ES-I3 (cell line): Measurements from ENCODE around the gene UBE2U.

ENCODE experiments used
- H3K36me3 ChIP-seq: 2 replicates; pipeline ENCODE4 v1.6.1; 2013; ENCODE audit warnings: mild to moderate bottlenecking, low read length, control low read depth, moderate library complexity; ENCODE audit not compliant: insufficient read depth
- H3K4me1 ChIP-seq: 2 replicates; pipeline ENCODE4 v1.6.1; 2013; ENCODE audit warnings: mild to moderate bottlenecking, control low read depth, low read length; ENCODE audit not compliant: insufficient read depth
- H3K9ac ChIP-seq: 2 replicates; pipeline ENCODE4 v1.6.1; 2013; ENCODE audit warnings: low read depth, mild to moderate bottlenecking, low read length, moderate library complexity
- H3K9me3 ChIP-seq: 2 replicates; pipeline ENCODE4 v1.6.1; 2013; ENCODE audit warnings: mild to moderate bottlenecking, low read length, moderate library complexity; ENCODE audit not compliant: control insufficient read depth, insufficient read depth

Gene UBE2U

DNA sequence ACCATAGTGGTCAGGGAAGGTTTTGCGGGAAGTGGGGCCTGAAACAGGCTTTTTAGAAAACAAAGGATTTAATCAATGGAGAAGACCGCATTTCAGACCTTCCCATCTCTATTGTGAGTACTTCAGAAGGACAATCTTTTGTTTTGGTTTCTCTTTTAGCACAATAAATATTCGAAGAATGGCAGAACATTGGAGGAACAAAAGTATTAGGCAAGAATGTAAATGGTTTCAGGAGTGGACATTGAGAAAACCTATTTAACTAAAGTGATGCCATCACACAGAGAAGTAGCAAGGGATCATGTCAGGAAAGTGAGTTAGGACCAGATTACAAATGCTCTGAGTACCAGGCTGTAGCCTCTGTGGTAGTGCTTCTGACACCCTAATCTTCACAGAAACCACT, 26.8 kb upstream of the UBE2U start:
- H3K36me3 ChIP-seq: no peaks in the 10 kb centered on the region
- H3K9me3 ChIP-seq: no peaks in the 10 kb centered on the region
- peaks cover 16% of the 10 kb centered on the region for H3K4me1 ChIP-seq
- H3K9ac ChIP-seq: no peak overlapping the region

- H3K9ac ChIP-seq: no peak overlapping the region
- no peaks in the 10 kb centered on the region for H3K9me3 ChIP-seq
- H3K36me3 ChIP-seq: no peaks in the 10 kb centered on the region
- peaks cover 6% of the 10 kb centered on the region; the same call in 1 of the 2 replicates for H3K4me1 ChIP-seq
Observed at GRCh38 chr1:64179588-64179987, 23.8 kb upstream of the UBE2U start.

DNA sequence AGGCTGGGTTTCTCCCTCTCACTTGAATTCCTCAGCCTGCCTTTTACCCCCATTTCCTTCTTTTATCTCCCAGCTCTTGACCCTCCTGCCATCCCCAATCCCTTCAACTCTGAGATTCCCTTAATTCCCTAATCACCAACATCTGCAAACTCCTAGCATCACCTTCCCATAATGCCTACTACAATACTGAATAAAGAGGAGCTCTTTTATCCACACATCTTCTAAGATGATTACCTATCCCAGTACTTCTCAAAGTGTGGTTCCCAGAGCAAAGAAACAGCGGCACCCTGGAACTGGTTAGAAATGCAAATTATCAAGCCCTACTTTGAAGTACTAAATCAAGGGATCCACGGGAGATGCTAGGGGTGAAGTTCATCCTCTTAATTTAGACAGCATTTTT, 21.2 kb upstream of the UBE2U start:
- H3K4me1 ChIP-seq: no peaks in the 10 kb centered on the region
- no peaks in the 10 kb centered on the region for H3K9me3 ChIP-seq
- no peaks in the 10 kb centered on the region for H3K36me3 ChIP-seq

DNA sequence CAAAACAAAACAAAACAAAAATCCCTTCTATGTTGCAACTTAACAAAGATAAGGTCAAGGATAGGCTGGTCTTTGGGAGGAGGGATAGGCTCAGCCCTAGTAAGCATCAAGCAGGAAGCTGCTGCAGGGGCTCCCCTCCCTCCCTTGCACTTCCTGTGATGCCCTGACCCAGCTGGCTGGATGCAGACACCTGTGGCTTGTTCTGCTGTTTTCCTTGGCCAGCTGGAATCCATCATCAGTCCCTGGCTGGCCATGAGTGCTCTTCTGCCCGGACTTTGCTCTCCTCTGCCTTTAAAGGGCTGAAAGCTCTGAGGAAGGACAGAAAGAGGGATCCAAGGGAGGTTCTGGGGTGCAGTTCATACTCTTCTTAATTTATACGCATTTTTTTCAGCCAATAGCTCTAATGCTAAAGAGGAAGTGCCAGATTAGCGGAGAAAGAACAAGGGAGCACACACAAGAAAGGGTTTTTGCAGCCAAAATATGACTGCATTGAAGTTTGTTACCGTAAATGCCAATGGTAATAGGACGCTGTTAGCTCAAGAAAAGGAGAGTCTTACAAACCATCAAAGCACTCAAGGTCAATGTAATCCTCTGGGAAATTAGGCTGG, 19.9 kb upstream of the UBE2U start:
- H3K9me3 ChIP-seq: no peaks in the 10 kb centered on the region
- H3K4me1 ChIP-seq: no peaks in the 10 kb centered on the region
- H3K9ac ChIP-seq: no peak overlapping the region
- H3K36me3 ChIP-seq: no peaks in the 10 kb centered on the region

More for the DNA sequence above, 21.2 kb upstream of the UBE2U start:
- no peak overlapping the region for H3K9ac ChIP-seq

GRCh38 chr1:64184003-64184440, 19.4 kb upstream of the UBE2U start:
- Histone ChIP-seq H3K36me3 (no peaks in the 10 kb centered on the region), H3K9ac (no peak overlapping the region), H3K9me3 (no peaks in the 10 kb centered on the region), H3K4me1 (no peaks in the 10 kb centered on the region)

DNA sequence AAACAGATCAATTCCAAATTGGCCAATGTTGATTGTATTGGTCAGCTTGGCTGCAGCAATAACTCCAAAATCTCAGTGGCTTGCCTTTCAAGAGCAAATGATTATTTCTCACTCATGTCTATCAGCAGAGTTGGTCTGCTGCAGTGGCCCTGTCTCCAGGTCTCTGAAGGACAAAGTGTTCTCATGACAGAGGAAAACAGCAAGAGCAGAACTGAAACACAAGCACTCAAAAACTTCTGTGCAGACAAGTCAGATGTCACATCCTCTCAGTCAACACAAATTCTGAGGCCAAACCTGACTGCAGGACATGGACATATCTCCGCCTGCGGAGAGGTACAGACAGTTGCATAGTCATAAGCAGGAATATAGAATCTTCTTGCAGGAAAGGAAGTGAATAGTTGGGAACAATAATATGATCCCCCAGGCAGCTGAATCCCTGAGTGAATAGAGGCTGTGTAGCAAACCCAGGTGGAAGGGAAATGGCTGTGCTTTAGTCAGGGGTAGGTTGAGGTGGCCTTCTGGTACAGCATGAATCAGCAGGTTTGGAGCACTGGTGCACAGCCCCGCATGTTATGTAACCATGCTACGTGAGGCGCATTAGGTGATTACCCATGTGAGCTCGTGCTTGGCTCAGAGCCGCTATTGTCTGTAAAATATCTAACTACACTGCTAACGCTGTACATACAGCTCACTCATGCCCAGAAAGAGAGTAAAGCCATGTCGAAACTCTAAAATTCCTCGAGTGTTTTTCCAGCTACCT, 17.1 kb upstream of the UBE2U start:
- H3K9me3 ChIP-seq: no peaks in the 10 kb centered on the region
- H3K9ac ChIP-seq: no peak overlapping the region
- no peaks in the 10 kb centered on the region for H3K36me3 ChIP-seq
- H3K4me1 ChIP-seq: no peaks in the 10 kb centered on the region

DNA sequence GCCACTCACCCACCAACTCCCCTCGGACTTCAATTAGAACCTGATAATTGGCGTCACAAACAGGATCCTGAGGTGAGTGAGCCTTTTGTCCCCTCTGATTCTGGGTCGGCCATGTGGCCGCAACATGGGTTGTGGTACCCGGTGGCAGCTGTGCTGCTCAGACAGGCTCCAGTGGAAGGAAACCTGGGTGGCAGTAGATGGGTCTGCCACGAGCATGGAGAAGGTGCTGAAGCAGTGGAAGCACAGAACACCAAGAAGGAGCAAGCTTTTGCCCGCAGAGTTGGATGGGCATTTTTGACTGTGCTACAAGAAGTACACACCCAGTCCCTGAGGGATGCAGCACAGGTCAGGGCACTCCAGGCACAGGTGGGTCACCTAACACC, 16.5 kb upstream of the UBE2U start:
- no peaks in the 10 kb centered on the region for H3K36me3 ChIP-seq
- no peak overlapping the region for H3K9ac ChIP-seq
- H3K9me3 ChIP-seq: no peaks in the 10 kb centered on the region
- no peaks in the 10 kb centered on the region for H3K4me1 ChIP-seq

GRCh38 chr1:64187646-64188045, 15.8 kb upstream of the UBE2U start:
- Histone ChIP-seq H3K9me3 (no peaks in the 10 kb centered on the region; the same call in 1 of the 2 replicates), H3K4me1 (no peaks in the 10 kb centered on the region), H3K36me3 (no peaks in the 10 kb centered on the region), H3K9ac (no peak overlapping the region)

DNA sequence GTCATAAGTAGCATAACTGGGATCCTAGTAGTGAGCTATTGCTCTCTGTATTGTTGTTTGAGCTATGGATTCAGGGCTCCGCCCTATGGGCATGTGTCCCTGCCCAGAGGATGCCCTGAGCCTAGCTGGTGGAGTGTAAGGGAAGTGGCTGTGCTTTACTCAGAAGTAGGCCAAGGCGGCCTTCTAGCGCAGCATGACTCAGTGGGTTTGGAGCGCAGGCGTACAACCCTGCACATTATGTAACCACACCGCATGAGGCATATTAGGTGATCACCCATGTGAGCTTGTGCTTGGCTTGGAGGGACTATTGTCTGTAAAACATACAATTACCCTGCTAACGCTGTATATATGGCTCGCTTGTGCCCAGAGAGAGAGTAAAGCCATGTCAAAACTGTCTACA, 11.1 kb upstream of the UBE2U start:
- Histone ChIP-seq H3K9ac (no peak overlapping the region), H3K9me3 (no peaks in the 10 kb centered on the region; the same call in 1 of the 2 replicates), H3K36me3 (no peaks in the 10 kb centered on the region), H3K4me1 (peaks cover 7% of the 10 kb centered on the region)

- H3K9ac ChIP-seq: no peak overlapping the region
- H3K9me3 ChIP-seq: no peaks in the 10 kb centered on the region; the same call in 1 of the 2 replicates
- peaks cover 7% of the 10 kb centered on the region for H3K4me1 ChIP-seq
- no peaks in the 10 kb centered on the region for H3K36me3 ChIP-seq
Observed at GRCh38 chr1:64194168-64195080, 9.0 kb upstream of the UBE2U start.

GRCh38 chr1:64195081-64195395, 8.4 kb upstream of the UBE2U start:
- no peak overlapping the region for H3K9ac ChIP-seq

GRCh38 chr1:64196074-64196870, 7.2 kb upstream of the UBE2U start:
- Histone ChIP-seq H3K9ac (no peak overlapping the region), H3K36me3 (no peaks in the 10 kb centered on the region), H3K4me1 (peaks cover 7% of the 10 kb centered on the region), H3K9me3 (no peaks in the 10 kb centered on the region; the same call in 1 of the 2 replicates)

More at GRCh38 chr1:64195081-64195395, 8.4 kb upstream of the UBE2U start:
- Histone ChIP-seq H3K36me3 (no peaks in the 10 kb centered on the region), H3K4me1 (peaks cover 7% of the 10 kb centered on the region), H3K9me3 (no peaks in the 10 kb centered on the region; the same call in 1 of the 2 replicates)

DNA sequence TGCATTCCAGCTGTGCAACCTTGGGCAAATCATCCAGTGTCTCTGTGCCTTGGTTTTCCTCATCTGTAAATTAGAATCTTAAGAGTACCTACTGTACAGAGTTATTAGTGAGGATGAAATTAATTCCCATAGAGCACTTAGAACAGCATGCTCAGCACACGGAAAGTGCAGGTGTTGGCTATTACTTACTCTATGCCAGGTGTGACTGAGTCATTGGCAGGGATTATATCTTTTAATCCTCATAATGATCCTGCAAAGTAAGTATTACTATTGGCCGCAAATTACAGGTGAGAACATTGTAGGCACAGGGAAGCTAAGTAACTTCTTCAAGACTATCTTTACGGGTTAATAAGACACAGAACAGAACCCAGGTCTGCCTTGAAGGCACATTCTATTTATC, 6.3 kb upstream of the UBE2U start:
- H3K36me3 ChIP-seq: no peaks in the 10 kb centered on the region
- H3K4me1 ChIP-seq: peaks cover 7% of the 10 kb centered on the region
- no peaks in the 10 kb centered on the region; the same call in 1 of the 2 replicates for H3K9me3 ChIP-seq

DNA sequence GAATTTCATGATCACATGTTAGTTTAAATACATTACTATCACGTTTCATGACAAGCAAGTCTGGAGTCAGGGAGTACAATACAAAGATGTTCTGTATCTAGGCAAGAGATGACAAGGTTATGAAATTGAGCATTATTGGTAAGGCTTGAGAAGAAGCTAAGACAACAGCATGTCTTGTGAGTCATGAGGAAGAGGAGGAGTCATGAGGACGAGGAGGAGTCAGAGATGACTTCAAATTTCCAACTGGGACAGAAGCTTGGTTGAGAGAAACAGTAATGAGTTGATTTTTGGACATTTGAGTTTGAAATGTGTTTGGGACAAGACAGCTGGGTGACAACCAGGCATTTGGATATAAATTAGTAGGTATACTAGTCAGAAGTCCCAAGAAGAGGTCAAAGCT, 4.3 kb upstream of the UBE2U start:
- no peaks in the 10 kb centered on the region for H3K36me3 ChIP-seq
- H3K4me1 ChIP-seq: peaks cover 7% of the 10 kb centered on the region
- no peak overlapping the region for H3K9ac ChIP-seq
- H3K9me3 ChIP-seq: 0 out of 2 replicates have a peak, but pooled peaks cover 2% of the 10 kb centered on the region

More for the DNA sequence above, 6.3 kb upstream of the UBE2U start:
- no peak overlapping the region for H3K9ac ChIP-seq
